Measurements from ENCODE around the gene SELENOT.

The SELENOT gene

DNA sequence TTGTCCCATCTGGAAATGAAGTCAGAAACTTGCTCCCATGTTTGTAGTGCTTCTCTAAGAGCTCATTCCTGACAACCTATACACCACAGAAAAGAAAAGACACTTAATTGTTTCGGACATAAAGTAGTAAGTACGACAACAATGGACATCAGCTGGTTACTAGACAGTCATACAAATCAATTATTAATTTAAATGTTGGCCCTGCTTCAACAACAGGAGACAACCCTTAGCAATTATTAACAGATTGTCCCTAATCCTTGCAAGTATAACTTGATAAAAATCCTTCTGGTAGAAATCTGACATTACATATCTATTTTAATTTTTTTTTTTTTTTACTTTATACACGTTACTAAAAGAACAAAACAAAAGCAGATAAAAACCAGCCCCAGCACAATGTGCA lies 70.8 kb downstream of the SELENOT start:
- DNase-seq: no peak

DNA sequence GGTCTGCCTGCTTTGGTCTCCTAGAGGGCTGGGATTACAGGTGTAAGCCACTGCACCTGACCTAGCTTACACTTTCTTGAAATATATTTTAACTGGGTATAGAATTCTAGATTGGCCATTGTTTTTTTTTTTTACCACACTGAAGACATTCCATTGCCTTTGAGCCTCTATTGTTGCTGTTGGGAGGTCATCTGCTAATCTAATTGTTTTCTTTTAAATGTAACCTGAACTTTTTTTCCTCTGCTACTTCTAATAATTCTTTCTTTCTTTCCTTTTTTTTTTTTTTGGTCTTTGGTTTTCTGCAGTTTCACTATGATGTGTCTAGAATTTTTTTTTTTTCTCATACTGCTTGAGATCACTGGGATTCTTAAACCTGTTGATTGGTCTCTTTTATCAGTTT lies 72.5 kb downstream of the SELENOT start:
- no peak for DNase-seq

Measured in CD4-positive, alpha-beta T cell treated with Interleukin-6 for 4 hours (primary cell).